Placental pericyte (primary cell): ENCODE results near the gene UBLCP1. TPM values are rescaled to one million over a fixed set of nuclear protein-coding genes. Genes with fewer than 3 reads are reported as not detected.

Experiments
- small RNA-seq: library from RNA; depleted of rRNA; stranded (forward); fragments of <200 nt; gene quantifications from one replicate; pipeline ENCODE3, GENCODE V24; 2012; ENCODE audit warnings: low replicate concordance
- total RNA-seq: library from RNA; depleted of rRNA; stranded (reverse); fragments of >200 nt; gene quantifications from 2 replicates; pipeline ENCODE4 v1.2.3, GENCODE V29; 2012

The UBLCP1 gene
- 35.5 and 37.5 TPM in 2 replicates for total RNA-seq

DNA sequence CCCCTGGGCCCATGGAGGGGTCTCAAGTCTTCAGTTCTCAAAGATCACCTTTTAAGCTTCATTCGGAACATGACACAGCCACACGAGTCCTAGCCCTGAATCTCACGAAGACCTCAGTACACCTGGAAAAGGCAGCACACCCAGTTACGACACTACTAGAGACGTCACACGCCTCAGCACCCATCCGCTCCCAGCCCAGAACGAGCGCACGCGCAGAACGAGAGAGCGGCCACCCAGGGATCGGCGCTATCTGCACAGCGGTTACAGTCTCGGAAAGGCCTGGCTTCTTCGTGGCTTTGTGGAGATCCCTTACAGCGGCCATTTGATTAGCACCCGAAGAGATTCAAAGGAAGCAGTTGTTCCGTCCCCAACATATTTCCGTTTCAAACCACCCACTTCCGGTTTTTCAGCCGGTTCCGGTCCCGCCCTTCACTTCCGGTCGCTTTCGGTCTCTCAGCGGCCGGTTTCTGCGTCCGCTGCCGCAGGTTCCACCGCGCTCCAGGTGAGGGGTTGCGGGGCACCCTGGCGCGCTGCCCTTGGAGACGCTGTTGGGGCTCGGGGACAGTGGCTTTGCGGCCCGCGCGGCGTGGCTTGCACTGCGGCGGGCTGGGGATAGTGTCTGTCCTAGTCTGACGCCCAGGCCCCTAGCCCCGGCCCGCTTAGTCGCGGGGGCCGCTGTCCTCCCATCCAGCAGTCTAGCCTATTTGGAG is at the start of gene UBLCP1:
UBLCP1 (plus strand) TSS at position 432 of the 710 bp plus-strand sequence. CDS start 5,626 bp downstream, outside the sequence.

GRCh38 chr5:159330131-159330800 is 67.2 kb downstream of the UBLCP1 start, which contains the start of gene IL12B:
Gene IL12B, minus strand, starts transcription at chr5:159330487. Its CDS starts 3,705 bp downstream, at chr5:159326782.

Small RNA genes lying within 50 kb of the gene (small RNA-seq; reads per million reads assigned to genes)
- gene RF00263 (not detected), gene RNU4ATAC2P (0.13 reads per million)

Other genes with a start within 250 kb of the UBLCP1 start
- 3.4 and 6.3 TPM in 2 replicates for gene EBF1, start 163.4 kb upstream of the UBLCP1 start, total RNA-seq
- 53.6 and 90.5 TPM in 2 replicates for gene RNF145, start 53.7 kb upstream of the UBLCP1 start, total RNA-seq
- not detected in 2 replicates for gene IL12B, start 67.2 kb downstream of the UBLCP1 start, total RNA-seq